Measurements from ENCODE around the gene ATP9B.

Gene ATP9B

GRCh38 chr18:79320216-79320850, 251.1 kb downstream of the ATP9B start:
- Histone ChIP-seq H3K9ac (ENCODE audit: low read depth, low read length, poor library complexity, severe bottlenecking) (no peak overlapping the region), H3K4me2 (ENCODE audit: low read depth, low read length, poor library complexity, severe bottlenecking) (no peak overlapping the region), H4K20me1 (ENCODE audit: insufficient read depth, low read length, poor library complexity, severe bottlenecking) (no peaks in the 10 kb centered on the region), H3K4me1 (ENCODE audit: insufficient read depth, low read length, poor library complexity, severe bottlenecking) (peaks cover 18% of the 10 kb centered on the region), H3K36me3 (ENCODE audit: insufficient read depth, low read length) (no peaks in the 10 kb centered on the region), H3K79me2 (ENCODE audit: insufficient read depth, low read length) (no peaks in the 10 kb centered on the region), H3K27me3 (ENCODE audit: insufficient read depth, low read length, poor library complexity, severe bottlenecking) (no peaks in the 10 kb centered on the region), H3F3A (ENCODE audit: low read depth) (no peaks in the 10 kb centered on the region; the same call in 1 of the 2 replicates), H2AFZ (ENCODE audit: low read length) (no peak overlapping the region), H3K4me3 (ENCODE audit: low read length, poor library complexity, severe bottlenecking) (no peak overlapping the region), H3K9me3 (ENCODE audit: insufficient read depth, low read depth, low read length) (no peaks in the 10 kb centered on the region), H3K9me2 (replicated peaks; ENCODE audit: low read depth, low read length) (no peaks in the 10 kb centered on the region)
- no peak for TF ChIP-seq EZH2phosphoT487 (IDR thresholded peaks at IDR 0.05; ENCODE audit: borderline replicate concordance)
- TF ChIP-seq CTCF (conservative IDR thresholded peaks at IDR 0.05; ENCODE audit: low read length): no peak

GRCh38 chr18:79321625-79322405, 252.6 kb downstream of the ATP9B start:
- Histone ChIP-seq H3K27me3 (ENCODE audit: insufficient read depth, low read length, poor library complexity, severe bottlenecking) (no peaks in the 10 kb centered on the region), H3F3A (ENCODE audit: low read depth) (no peaks in the 10 kb centered on the region; the same call in 1 of the 2 replicates), H3K4me3 (ENCODE audit: low read length, poor library complexity, severe bottlenecking) (no peak overlapping the region), H3K9me3 (ENCODE audit: insufficient read depth, low read depth, low read length) (no peaks in the 10 kb centered on the region), H3K36me3 (ENCODE audit: insufficient read depth, low read length) (0 out of 2 replicates have a peak, but pooled peaks cover 4% of the 10 kb centered on the region), H3K4me2 (ENCODE audit: low read depth, low read length, poor library complexity, severe bottlenecking) (no peak overlapping the region), H3K4me1 (ENCODE audit: insufficient read depth, low read length, poor library complexity, severe bottlenecking) (peaks cover 18% of the 10 kb centered on the region), H3K9ac (ENCODE audit: low read depth, low read length, poor library complexity, severe bottlenecking) (no peak overlapping the region), H4K20me1 (ENCODE audit: insufficient read depth, low read length, poor library complexity, severe bottlenecking) (no peaks in the 10 kb centered on the region), H3K9me2 (replicated peaks; ENCODE audit: low read depth, low read length) (no peaks in the 10 kb centered on the region), H3K79me2 (ENCODE audit: insufficient read depth, low read length) (no peaks in the 10 kb centered on the region), H2AFZ (ENCODE audit: low read length) (no peak overlapping the region)
- TF ChIP-seq CTCF (conservative IDR thresholded peaks at IDR 0.05; ENCODE audit: low read length) (no peak), EZH2phosphoT487 (IDR thresholded peaks at IDR 0.05; ENCODE audit: borderline replicate concordance) (no peak)

GRCh38 chr18:79322441-79322840, 253.2 kb downstream of the ATP9B start:
- no peaks in the 10 kb centered on the region for H3K79me2 ChIP-seq (ENCODE audit: insufficient read depth, low read length)
- no peak for TF ChIP-seq CTCF (conservative IDR thresholded peaks at IDR 0.05; ENCODE audit: low read length)
- no peaks in the 10 kb centered on the region for H4K20me1 ChIP-seq (ENCODE audit: insufficient read depth, low read length, poor library complexity, severe bottlenecking)
- no peaks in the 10 kb centered on the region; the same call in 1 of the 2 replicates for H3F3A ChIP-seq (ENCODE audit: low read depth)
- H3K9me3 ChIP-seq (ENCODE audit: insufficient read depth, low read depth, low read length): no peaks in the 10 kb centered on the region
- no peak overlapping the region for H2AFZ ChIP-seq (ENCODE audit: low read length)
- peaks cover 17% of the 10 kb centered on the region for H3K4me1 ChIP-seq (ENCODE audit: insufficient read depth, low read length, poor library complexity, severe bottlenecking)
- H3K4me2 ChIP-seq (ENCODE audit: low read depth, low read length, poor library complexity, severe bottlenecking): no peak overlapping the region
- no peaks in the 10 kb centered on the region for H3K9me2 ChIP-seq (replicated peaks; ENCODE audit: low read depth, low read length)
- no peak overlapping the region for H3K9ac ChIP-seq (ENCODE audit: low read depth, low read length, poor library complexity, severe bottlenecking)
- no peaks in the 10 kb centered on the region for H3K27me3 ChIP-seq (ENCODE audit: insufficient read depth, low read length, poor library complexity, severe bottlenecking)
- 0 out of 2 replicates have a peak, but pooled peaks cover 5% of the 10 kb centered on the region for H3K36me3 ChIP-seq (ENCODE audit: insufficient read depth, low read length)
- no peak overlapping the region for H3K4me3 ChIP-seq (ENCODE audit: low read length, poor library complexity, severe bottlenecking)

Measured in Loucy (cell line).